Measurements from ENCODE around the gene SYNPR. TPM values are rescaled to one million over a fixed set of nuclear protein-coding genes. Genes with fewer than 3 reads are reported as not detected.

SYNPR gene
- total RNA-seq, 2 experiments from 2014 or later, result not detected

GRCh38 chr3:63528325-63529000 is 250.4 kb downstream of the SYNPR start:
- Mint-ChIP-seq H3K36me3 (ENCODE audit: low read depth) (no peaks in the 10 kb centered on the region), H3K27me3 (no peaks in the 10 kb centered on the region), H3K9me3 (no peaks in the 10 kb centered on the region), H3K4me1 (ENCODE audit: low read depth) (no peaks in the 10 kb centered on the region), H3K27ac (no peak overlapping the region), H3K4me3 (no peak overlapping the region)
- Histone ChIP-seq H3K27ac (ENCODE audit: low read depth in 1 of 2, low read length in 2 of 2) (no peak overlapping the region), H3K4me3 (ENCODE audit: low read length) (no peak overlapping the region), H3K4me1 (ENCODE audit: insufficient read depth, low read length) (no peaks in the 10 kb centered on the region), H3K36me3 (ENCODE audit: insufficient read depth, low read length) (no peaks in the 10 kb centered on the region), H3K9me3 (ENCODE audit: control insufficient read depth in 1 of 2, insufficient read depth in 1 of 2, low read length in 2 of 2) (peaks cover 0 to 5% of the 10 kb centered on the region in 2 experiments), H3K27me3 (ENCODE audit: control insufficient read depth in 1 of 2, insufficient read depth in 2 of 2, low read length in 2 of 2) (no peaks in the 10 kb centered on the region)
- CTCF ChIA-PET, result interaction anchor here (0.8 kb wide), 1 partner anchor 10 kb away, joined by 3 read pairs; no protein-coding TSS in a partner anchor
- TF ChIP-seq CTCF (IDR thresholded peaks at IDR 0.05), result no peak
- intact Hi-C loops (cut with DNase I, micrococcal nuclease), result no loop called here
- POLR2A ChIA-PET, result no interaction called here
- no peak for ATAC-seq (ENCODE audit: poor library complexity)
- no peak for DNase-seq

GRCh38 chr3:63532521-63532920 is 254.4 kb downstream of the SYNPR start:
- Histone ChIP-seq H3K27me3 (ENCODE audit: control insufficient read depth in 1 of 2, insufficient read depth in 2 of 2, low read length in 2 of 2) (no peaks in the 10 kb centered on the region), H3K4me1 (ENCODE audit: insufficient read depth, low read length) (no peaks in the 10 kb centered on the region), H3K9me3 (ENCODE audit: control insufficient read depth in 1 of 2, insufficient read depth in 1 of 2, low read length in 2 of 2) (peaks cover 0 to 5% of the 10 kb centered on the region in 2 experiments), H3K27ac (ENCODE audit: low read depth in 1 of 2, low read length in 2 of 2) (no peak overlapping the region), H3K4me3 (ENCODE audit: low read length) (no peak overlapping the region), H3K36me3 (ENCODE audit: insufficient read depth, low read length) (no peaks in the 10 kb centered on the region)
- H3K4me3 Mint-ChIP-seq, result no peak overlapping the region
- no peaks in the 10 kb centered on the region for H3K4me1 Mint-ChIP-seq (ENCODE audit: low read depth)
- CTCF ChIA-PET, result no interaction called here
- no peak overlapping the region for H3K27ac Mint-ChIP-seq
- no peaks in the 10 kb centered on the region for H3K9me3 Mint-ChIP-seq
- ATAC-seq (ENCODE audit: poor library complexity), result no peak
- no peaks in the 10 kb centered on the region for H3K36me3 Mint-ChIP-seq (ENCODE audit: low read depth)
- POLR2A ChIA-PET, result no interaction called here
- no peaks in the 10 kb centered on the region for H3K27me3 Mint-ChIP-seq
- intact Hi-C loops (cut with DNase I, micrococcal nuclease), result no loop called here
- no peak for DNase-seq
- no peak for TF ChIP-seq CTCF (IDR thresholded peaks at IDR 0.05)

- Mint-ChIP-seq H3K4me1 (ENCODE audit: low read depth) (no peaks in the 10 kb centered on the region), H3K27ac (no peak overlapping the region), H3K36me3 (ENCODE audit: low read depth) (no peaks in the 10 kb centered on the region), H3K27me3 (no peaks in the 10 kb centered on the region), H3K9me3 (no peaks in the 10 kb centered on the region), H3K4me3 (no peak overlapping the region)
- ATAC-seq (ENCODE audit: poor library complexity) (no peak), DNase-seq (no peak)
- intact Hi-C loops (cut with DNase I, micrococcal nuclease), result no loop called here
- Histone ChIP-seq H3K36me3 (ENCODE audit: insufficient read depth, low read length) (no peaks in the 10 kb centered on the region), H3K9me3 (ENCODE audit: control insufficient read depth in 1 of 2, insufficient read depth in 1 of 2, low read length in 2 of 2) (no peaks in the 10 kb centered on the region), H3K27ac (ENCODE audit: low read depth in 1 of 2, low read length in 2 of 2) (no peak overlapping the region), H3K27me3 (ENCODE audit: control insufficient read depth in 1 of 2, insufficient read depth in 2 of 2, low read length in 2 of 2) (no peaks in the 10 kb centered on the region), H3K4me1 (ENCODE audit: insufficient read depth, low read length) (no peaks in the 10 kb centered on the region), H3K4me3 (ENCODE audit: low read length) (no peak overlapping the region)
- CTCF ChIA-PET, result no interaction called here
- no peak for TF ChIP-seq CTCF (IDR thresholded peaks at IDR 0.05)
- POLR2A ChIA-PET, result no interaction called here
These were observed 260.8 kb downstream of the SYNPR start for GRCh38 chr3:63538919-63539318.
